Measurements from ENCODE around the gene SGPL1.

DNA sequence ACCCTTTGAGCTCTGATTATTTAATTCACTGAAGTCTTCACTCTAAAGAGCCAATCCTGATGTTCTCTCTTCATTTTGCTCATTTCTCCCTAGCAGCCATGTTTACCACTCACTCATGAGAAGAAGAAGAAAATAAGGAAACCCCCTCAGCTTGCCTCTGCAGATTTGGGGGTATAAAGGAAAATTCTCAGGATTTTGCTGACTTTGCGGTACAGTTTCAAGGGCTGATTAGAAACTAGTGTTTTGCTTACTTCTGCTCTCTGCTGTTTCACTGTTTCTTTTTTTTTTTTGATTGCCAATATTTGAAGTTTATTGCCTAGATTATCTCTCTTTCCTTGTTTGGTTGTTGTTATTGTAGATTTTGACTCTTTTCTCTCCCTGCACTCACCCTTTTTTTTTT lies 49.2 kb downstream of the SGPL1 start:
- TF ChIP-seq, protein P1, sequence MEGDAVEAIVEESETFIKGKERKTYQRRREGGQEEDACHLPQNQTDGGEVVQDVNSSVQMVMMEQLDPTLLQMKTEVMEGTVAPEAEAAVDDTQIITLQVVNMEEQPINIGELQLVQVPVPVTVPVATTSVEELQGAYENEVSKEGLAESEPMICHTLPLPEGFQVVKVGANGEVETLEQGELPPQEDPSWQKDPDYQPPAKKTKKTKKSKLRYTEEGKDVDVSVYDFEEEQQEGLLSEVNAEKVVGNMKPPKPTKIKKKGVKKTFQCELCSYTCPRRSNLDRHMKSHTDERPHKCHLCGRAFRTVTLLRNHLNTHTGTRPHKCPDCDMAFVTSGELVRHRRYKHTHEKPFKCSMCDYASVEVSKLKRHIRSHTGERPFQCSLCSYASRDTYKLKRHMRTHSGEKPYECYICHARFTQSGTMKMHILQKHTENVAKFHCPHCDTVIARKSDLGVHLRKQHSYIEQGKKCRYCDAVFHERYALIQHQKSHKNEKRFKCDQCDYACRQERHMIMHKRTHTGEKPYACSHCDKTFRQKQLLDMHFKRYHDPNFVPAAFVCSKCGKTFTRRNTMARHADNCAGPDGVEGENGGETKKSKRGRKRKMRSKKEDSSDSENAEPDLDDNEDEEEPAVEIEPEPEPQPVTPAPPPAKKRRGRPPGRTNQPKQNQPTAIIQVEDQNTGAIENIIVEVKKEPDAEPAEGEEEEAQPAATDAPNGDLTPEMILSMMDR (IDR thresholded peaks at IDR 0.05): no peak
- no peak for TF ChIP-seq POLR2A (IDR thresholded peaks at IDR 0.05)
